Measurements from ENCODE around the gene GFOD1.

The GFOD1 gene

GRCh38 chr6:13471184-13471583 lies 16.2 kb downstream of the GFOD1 start:
- no peak overlapping the region for H3K4me3 ChIP-seq (ENCODE audit: low read depth in 1 of 2, low read length in 2 of 2)
- peaks cover 0 to 14% of the 10 kb centered on the region in 2 donors for H3K4me1 ChIP-seq (ENCODE audit: control insufficient read depth in 1 of 2, insufficient read depth in 2 of 2, low read length in 2 of 2)
- H3K36me3 ChIP-seq (ENCODE audit: control insufficient read depth in 1 of 2, insufficient read depth in 2 of 2, low read length in 2 of 2): no peaks in the 10 kb centered on the region
- H3K9me3 ChIP-seq (ENCODE audit: control insufficient read depth in 1 of 2, low read length in 2 of 2): no peaks in the 10 kb centered on the region
- H3K27me3 ChIP-seq (ENCODE audit: low read depth, low read length): no peaks in the 10 kb centered on the region
- no peak overlapping the region for H3K27ac ChIP-seq (ENCODE audit: low read length)

- Histone ChIP-seq H3K9me3 (ENCODE audit: control insufficient read depth in 1 of 2, low read length in 2 of 2) (no peaks in the 10 kb centered on the region), H3K27ac (ENCODE audit: low read length) (no peak overlapping the region), H3K36me3 (ENCODE audit: control insufficient read depth in 1 of 2, insufficient read depth in 2 of 2, low read length in 2 of 2) (no peaks in the 10 kb centered on the region), H3K4me1 (ENCODE audit: control insufficient read depth in 1 of 2, insufficient read depth in 2 of 2, low read length in 2 of 2) (peaks cover 0 to 21% of the 10 kb centered on the region in 2 donors), H3K4me3 (ENCODE audit: low read depth in 1 of 2, low read length in 2 of 2) (no peak overlapping the region), H3K27me3 (ENCODE audit: low read depth, low read length) (no peaks in the 10 kb centered on the region)
Measured at GRCh38 chr6:13470238-13471140, 16.9 kb downstream of the GFOD1 start.

GRCh38 chr6:13469693-13470092 lies 17.7 kb downstream of the GFOD1 start:
- Histone ChIP-seq H3K27me3 (ENCODE audit: low read depth, low read length) (no peaks in the 10 kb centered on the region), H3K36me3 (ENCODE audit: control insufficient read depth in 1 of 2, insufficient read depth in 2 of 2, low read length in 2 of 2) (no peaks in the 10 kb centered on the region), H3K9me3 (ENCODE audit: control insufficient read depth in 1 of 2, low read length in 2 of 2) (no peaks in the 10 kb centered on the region), H3K4me3 (ENCODE audit: low read depth in 1 of 2, low read length in 2 of 2) (no peak overlapping the region), H3K27ac (ENCODE audit: low read length) (no peak overlapping the region), H3K4me1 (ENCODE audit: control insufficient read depth in 1 of 2, insufficient read depth in 2 of 2, low read length in 2 of 2) (peaks cover 0 to 23% of the 10 kb centered on the region in 2 donors)

GRCh38 chr6:13468839-13469238 lies 18.6 kb downstream of the GFOD1 start:
- Histone ChIP-seq H3K4me3 (ENCODE audit: low read depth in 1 of 2, low read length in 2 of 2) (no peak overlapping the region), H3K9me3 (ENCODE audit: control insufficient read depth in 1 of 2, low read length in 2 of 2) (no peaks in the 10 kb centered on the region), H3K4me1 (ENCODE audit: control insufficient read depth in 1 of 2, insufficient read depth in 2 of 2, low read length in 2 of 2) (peaks cover 0 to 32% of the 10 kb centered on the region in 2 donors), H3K36me3 (ENCODE audit: control insufficient read depth in 1 of 2, insufficient read depth in 2 of 2, low read length in 2 of 2) (no peaks in the 10 kb centered on the region), H3K27me3 (ENCODE audit: low read depth, low read length) (no peaks in the 10 kb centered on the region), H3K27ac (ENCODE audit: low read length) (no peak overlapping the region)

GRCh38 chr6:13467216-13467600 lies 20.2 kb downstream of the GFOD1 start:
- Histone ChIP-seq H3K27me3 (ENCODE audit: low read depth, low read length) (no peaks in the 10 kb centered on the region), H3K4me1 (ENCODE audit: control insufficient read depth in 1 of 2, insufficient read depth in 2 of 2, low read length in 2 of 2) (peaks cover 0 to 32% of the 10 kb centered on the region in 2 donors), H3K4me3 (ENCODE audit: low read depth in 1 of 2, low read length in 2 of 2) (no peak overlapping the region), H3K9me3 (ENCODE audit: control insufficient read depth in 1 of 2, low read length in 2 of 2) (no peaks in the 10 kb centered on the region), H3K27ac (ENCODE audit: low read length) (no peak overlapping the region), H3K36me3 (ENCODE audit: control insufficient read depth in 1 of 2, insufficient read depth in 2 of 2, low read length in 2 of 2) (no peaks in the 10 kb centered on the region)

- no peak overlapping the region for H3K27ac ChIP-seq (ENCODE audit: low read length)
Measured at GRCh38 chr6:13466304-13467215, 20.8 kb downstream of the GFOD1 start.

GRCh38 chr6:13465734-13466133 lies 21.7 kb downstream of the GFOD1 start:
- Histone ChIP-seq H3K9me3 (ENCODE audit: control insufficient read depth in 1 of 2, low read length in 2 of 2) (no peaks in the 10 kb centered on the region), H3K36me3 (ENCODE audit: control insufficient read depth in 1 of 2, insufficient read depth in 2 of 2, low read length in 2 of 2) (no peaks in the 10 kb centered on the region), H3K4me3 (ENCODE audit: low read depth in 1 of 2, low read length in 2 of 2) (no peak overlapping the region), H3K27ac (ENCODE audit: low read length) (no peak overlapping the region), H3K27me3 (ENCODE audit: low read depth, low read length) (no peaks in the 10 kb centered on the region), H3K4me1 (ENCODE audit: control insufficient read depth in 1 of 2, insufficient read depth in 2 of 2, low read length in 2 of 2) (peaks cover 0 to 28% of the 10 kb centered on the region in 2 donors)

More at GRCh38 chr6:13466304-13467215, 20.8 kb downstream of the GFOD1 start:
- Histone ChIP-seq H3K4me1 (ENCODE audit: control insufficient read depth in 1 of 2, insufficient read depth in 2 of 2, low read length in 2 of 2) (peaks cover 0 to 32% of the 10 kb centered on the region in 2 donors), H3K9me3 (ENCODE audit: control insufficient read depth in 1 of 2, low read length in 2 of 2) (no peaks in the 10 kb centered on the region), H3K36me3 (ENCODE audit: control insufficient read depth in 1 of 2, insufficient read depth in 2 of 2, low read length in 2 of 2) (no peaks in the 10 kb centered on the region), H3K4me3 (ENCODE audit: low read depth in 1 of 2, low read length in 2 of 2) (no peak overlapping the region), H3K27me3 (ENCODE audit: low read depth, low read length) (no peaks in the 10 kb centered on the region)

- Histone ChIP-seq H3K9me3 (ENCODE audit: control insufficient read depth in 1 of 2, low read length in 2 of 2) (no peaks in the 10 kb centered on the region), H3K36me3 (ENCODE audit: control insufficient read depth in 1 of 2, insufficient read depth in 2 of 2, low read length in 2 of 2) (no peaks in the 10 kb centered on the region), H3K27ac (ENCODE audit: low read length) (no peak overlapping the region), H3K27me3 (ENCODE audit: low read depth, low read length) (no peaks in the 10 kb centered on the region), H3K4me1 (ENCODE audit: control insufficient read depth in 1 of 2, insufficient read depth in 2 of 2, low read length in 2 of 2) (peaks cover 0 to 19% of the 10 kb centered on the region in 2 donors), H3K4me3 (ENCODE audit: low read depth in 1 of 2, low read length in 2 of 2) (no peak overlapping the region)
Measured at GRCh38 chr6:13463941-13464340, 23.5 kb downstream of the GFOD1 start.

GRCh38 chr6:13463328-13463717 lies 24.1 kb downstream of the GFOD1 start:
- Histone ChIP-seq H3K4me3 (ENCODE audit: low read depth in 1 of 2, low read length in 2 of 2) (no peak overlapping the region), H3K4me1 (ENCODE audit: control insufficient read depth in 1 of 2, insufficient read depth in 2 of 2, low read length in 2 of 2) (peaks cover 0 to 21% of the 10 kb centered on the region in 2 donors), H3K36me3 (ENCODE audit: control insufficient read depth in 1 of 2, insufficient read depth in 2 of 2, low read length in 2 of 2) (no peaks in the 10 kb centered on the region), H3K9me3 (ENCODE audit: control insufficient read depth in 1 of 2, low read length in 2 of 2) (no peaks in the 10 kb centered on the region), H3K27ac (ENCODE audit: low read length) (no peak overlapping the region), H3K27me3 (ENCODE audit: low read depth, low read length) (no peaks in the 10 kb centered on the region)

- Histone ChIP-seq H3K4me3 (ENCODE audit: low read depth in 1 of 2, low read length in 2 of 2) (no peak overlapping the region), H3K9me3 (ENCODE audit: control insufficient read depth in 1 of 2, low read length in 2 of 2) (no peaks in the 10 kb centered on the region), H3K4me1 (ENCODE audit: control insufficient read depth in 1 of 2, insufficient read depth in 2 of 2, low read length in 2 of 2) (peaks cover 0 to 27% of the 10 kb centered on the region in 2 donors), H3K27me3 (ENCODE audit: low read depth, low read length) (no peaks in the 10 kb centered on the region), H3K27ac (ENCODE audit: low read length) (no peak overlapping the region), H3K36me3 (ENCODE audit: control insufficient read depth in 1 of 2, insufficient read depth in 2 of 2, low read length in 2 of 2) (no peaks in the 10 kb centered on the region)
Measured at GRCh38 chr6:13462458-13463327, 24.7 kb downstream of the GFOD1 start.

Measured in muscle layer of duodenum (tissue), 2 donors.